HEK293 (cell line): ENCODE measurements around the gene TTC31.
"Not testable (repeated sequence)": the region's sequence is repeated elsewhere in the genome, so short reads cannot be mapped to it uniquely, and the experiment has no call there.

ENCODE experiments used
- CTCF ChIA-PET: fragments of 350-600 bp; formaldehyde crosslinking; extraction: SDS; loops from one replicate; lab custom pipeline; 2021; ENCODE audit warnings: antibody characterized with exemption; lab: Yijun Ruan, JAX
- POLR2A ChIA-PET: fragments of 300-600 bp; formaldehyde crosslinking; extraction: SDS; loops from one replicate; lab custom pipeline; 2020; ENCODE audit warnings: antibody characterized with exemption, inconsistent platforms; lab: Yijun Ruan, JAX
- H3K27ac ChIP-seq: fragments of 200-500 bp; sonication (Bioruptor generic); 2 replicates; pipeline ENCODE4 v1.5.1; 2014; ENCODE audit warnings: low read depth, low read length, control low read depth, inconsistent platforms; ENCODE audit errors: extremely low read depth
- H3K36me3 ChIP-seq, 2 experiments: fragments of 200-500 bp in 1 of 2; sonication (Bioruptor generic) in 1 of 2; 1 replicate in 1 of 2; 2 replicates in 1 of 2; pipeline ENCODE4 v1.5.1; 2014 to 2017; ENCODE audit warnings: inconsistent platforms in 2 of 2, low read length in 2 of 2; ENCODE audit not compliant: control insufficient read depth in 2 of 2, insufficient read depth in 1 of 2
- H3K4me1 ChIP-seq: fragments of 200-500 bp; sonication (Bioruptor generic); 2 replicates; pipeline ENCODE4 v1.5.1; 2014; ENCODE audit warnings: mild to moderate bottlenecking, low read length, inconsistent platforms; ENCODE audit not compliant: control insufficient read depth, insufficient read depth
- H3K4me3 ChIP-seq: 2 replicates; pipeline ENCODE4 v1.5.1; 2011; ENCODE audit warnings: low read depth, mild to moderate bottlenecking, control low read depth, low read length, moderate library complexity
- H3K9me3 ChIP-seq: fragments of 200-500 bp; sonication (Bioruptor generic); 2 replicates; pipeline ENCODE4 v1.5.1; 2014; ENCODE audit warnings: low read depth, low read length, inconsistent platforms; ENCODE audit not compliant: control insufficient read depth, insufficient read depth
- GLIS2 ChIP-seq: fragments of 450-650 bp; formaldehyde crosslinking; IDR thresholded peaks from 2 replicates; pipeline ENCODE4 v1.5.1; 2016; ENCODE audit warnings: missing biosample characterization, missing genetic modification characterization
- PRDM10 ChIP-seq: fragments of 450-650 bp; formaldehyde crosslinking; IDR thresholded peaks from 2 replicates; pipeline ENCODE4 v1.5.1; 2016; ENCODE audit warnings: missing biosample characterization, missing genetic modification characterization
- SCRT2 ChIP-seq: fragments of 450-650 bp; formaldehyde crosslinking; IDR thresholded peaks from 2 replicates; pipeline ENCODE4 v1.5.1; 2016; ENCODE audit warnings: missing biosample characterization, missing genetic modification characterization
- ZBTB48 ChIP-seq: fragments of 450-650 bp; formaldehyde crosslinking; IDR thresholded peaks from 2 replicates; pipeline ENCODE4 v1.5.1; 2016; ENCODE audit warnings: missing biosample characterization, missing genetic modification characterization
- ZNF394 ChIP-seq: fragments of 450-650 bp; formaldehyde crosslinking; IDR thresholded peaks from 2 replicates; pipeline ENCODE4 v1.5.1; 2016; ENCODE audit warnings: missing biosample characterization, missing genetic modification characterization, mild to moderate bottlenecking, moderate library complexity, borderline replicate concordance
- ZNF561 ChIP-seq: fragments of 450-650 bp; IDR thresholded peaks from 2 replicates; pipeline ENCODE4 v1.5.1; 2018; ENCODE audit warnings: missing biosample characterization, missing genetic modification characterization, borderline replicate concordance
- ZNF600 ChIP-seq: fragments of 450-650 bp; formaldehyde crosslinking; IDR thresholded peaks from 2 replicates; pipeline ENCODE4 v1.5.1; 2016; ENCODE audit warnings: missing biosample characterization, missing genetic modification characterization
- ZSCAN4 ChIP-seq: fragments of 450-650 bp; formaldehyde crosslinking; IDR thresholded peaks from 2 replicates; pipeline ENCODE4 v1.5.1; 2017; ENCODE audit warnings: missing biosample characterization, missing genetic modification characterization

TTC31 gene

DNA sequence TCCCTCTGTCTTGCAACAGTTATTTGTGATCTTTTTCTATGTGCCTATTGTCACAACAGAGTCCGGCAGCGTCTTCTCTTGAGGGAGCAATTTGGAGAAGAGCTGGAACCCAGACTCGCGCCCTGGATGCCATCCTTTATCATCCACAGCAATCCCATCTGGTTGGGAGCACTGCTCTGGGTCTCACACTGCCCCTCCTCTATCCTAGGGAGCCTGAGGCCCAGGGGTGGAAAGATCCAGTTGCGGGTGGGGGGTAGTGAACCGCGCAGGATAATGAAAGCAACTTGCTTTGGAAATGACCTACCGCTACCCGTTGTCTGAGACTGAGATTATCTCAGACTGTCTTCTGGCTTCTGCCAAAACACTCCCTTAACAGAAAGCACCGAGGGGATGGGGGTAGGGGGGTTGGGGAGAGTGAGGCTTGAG is 23.9 kb upstream of the TTC31 start:
- H3K9me3 ChIP-seq: no peaks in the 10 kb centered on the region
- POLR2A ChIA-PET: interaction anchor here (0.5 to 3.8 kb wide), 20 partner anchors 8 to 104 kb away, joined by 3 to 44 read pairs (median 6); partner anchors contain the start of genes AUP1, C2orf81, CCDC142 and HTRA2
- peak overlapping the region; percentile 56; the same call in 1 of the 2 replicates for H3K27ac ChIP-seq
- peaks cover 0 to 35% of the 10 kb centered on the region in 2 experiments; a peak in 1 of 3 replicates for H3K36me3 ChIP-seq
- peak overlapping the region; percentile 82 for H3K4me3 ChIP-seq
- H3K4me1 ChIP-seq: peaks cover 5% of the 10 kb centered on the region
- CTCF ChIA-PET: interaction anchor here (0.6 to 1.1 kb wide), 2 partner anchors 8 to 1822 kb away, joined by 3 read pairs; no protein-coding TSS in a partner anchor
- TF ChIP-seq ZNF394 (tag by site-specific recombination): no peak
- no peak for TF ChIP-seq ZNF561 (tag by site-specific recombination)
- TF ChIP-seq ZSCAN4 (tag by site-specific recombination): no peak
- no peak for TF ChIP-seq GLIS2 (tag by site-specific recombination)
- TF ChIP-seq ZBTB48 (tag by site-specific recombination): no peak

- H3K4me1 ChIP-seq, H3K9me3 ChIP-seq: not testable (repeated sequence)
- TF ChIP-seq ZNF600 (tag by site-specific recombination): 0 out of 2 replicates have a peak, but pooled peaks have one; percentile 52
- peak; percentile 43; the same call in 1 of the 2 replicates for TF ChIP-seq SCRT2 (tag by site-specific recombination)
- TF ChIP-seq PRDM10 (tag by site-specific recombination): peak; percentile 59
- ChIA-PET CTCF (interaction anchor here (1.0 kb wide), 1 partner anchor 67 kb away, joined by 3 read pairs; no protein-coding TSS in a partner anchor), POLR2A (interaction anchor here (0.5 to 3.8 kb wide), 11 partner anchors 9 to 130 kb away, joined by 3 to 44 read pairs (median 4); partner anchors contain the start of genes AUP1, CCDC142, HTRA2 and LOXL3)
- H3K36me3 ChIP-seq: peaks cover 0 to 35% of the 10 kb centered on the region in 2 experiments; a peak in 1 of 3 replicates
- H3K4me3 ChIP-seq: peak overlapping the region; percentile 82
- 0 out of 2 replicates have a peak overlapping the region, but pooled peaks have one; percentile 6 for H3K27ac ChIP-seq
Measured at GRCh38 chr2:74459503-74460118, 23.3 kb upstream of the TTC31 start.

- POLR2A ChIA-PET: interaction anchor here (1.4 to 2.6 kb wide), 6 partner anchors 9 to 130 kb away, joined by 3 to 40 read pairs (median 8); partner anchors contain the start of genes AUP1, HTRA2 and MRPL53
- H3K4me3 ChIP-seq, H3K27ac ChIP-seq, H3K4me1 ChIP-seq, H3K9me3 ChIP-seq: not testable (repeated sequence)
- CTCF ChIA-PET: interaction anchor here (1.0 kb wide), 1 partner anchor 68 kb away, joined by 3 read pairs; no protein-coding TSS in a partner anchor
- H3K36me3 ChIP-seq: peaks cover 0 to 35% of the 10 kb centered on the region in 2 experiments; a peak in 1 of 3 replicates
Measured at GRCh38 chr2:74460187-74460586, 22.7 kb upstream of the TTC31 start.
